GM19455 (cell line): Measurements from ENCODE around the gene SLC25A47.
A peak's percentile ranks its signal among the peaks of the same experiment; 100 is the strongest.

Experiments
- ATAC-seq: cut with Tn5 transposase; IDR thresholded peaks from one replicate; pipeline ENCODE4 v1.9.1; 2021; ENCODE audit not compliant: unreplicated experiment

SLC25A47 gene

DNA sequence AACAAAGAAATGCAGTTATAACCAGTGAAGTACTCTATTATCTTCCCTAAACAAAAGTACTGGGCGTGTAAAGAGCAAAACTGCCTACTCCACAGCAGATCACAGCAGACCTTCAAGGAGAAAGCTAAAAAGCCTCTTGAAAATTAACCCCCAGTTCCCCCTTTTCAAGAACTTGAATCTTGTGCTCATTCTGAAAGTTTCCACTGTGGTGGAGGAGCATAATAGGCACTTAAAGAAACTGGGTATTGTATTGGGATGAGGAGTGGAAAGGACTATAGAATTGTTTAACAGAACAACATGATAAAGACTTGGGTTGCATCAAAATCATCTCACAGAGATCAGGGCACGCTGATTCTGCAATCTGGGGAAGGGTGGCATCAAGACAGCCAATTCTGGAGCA is 51.1 kb downstream of the SLC25A47 start:
- ATAC-seq = no peak

- ATAC-seq = no peak
Observed at GRCh38 chr14:100374876-100375265, 51.7 kb downstream of the SLC25A47 start.

DNA sequence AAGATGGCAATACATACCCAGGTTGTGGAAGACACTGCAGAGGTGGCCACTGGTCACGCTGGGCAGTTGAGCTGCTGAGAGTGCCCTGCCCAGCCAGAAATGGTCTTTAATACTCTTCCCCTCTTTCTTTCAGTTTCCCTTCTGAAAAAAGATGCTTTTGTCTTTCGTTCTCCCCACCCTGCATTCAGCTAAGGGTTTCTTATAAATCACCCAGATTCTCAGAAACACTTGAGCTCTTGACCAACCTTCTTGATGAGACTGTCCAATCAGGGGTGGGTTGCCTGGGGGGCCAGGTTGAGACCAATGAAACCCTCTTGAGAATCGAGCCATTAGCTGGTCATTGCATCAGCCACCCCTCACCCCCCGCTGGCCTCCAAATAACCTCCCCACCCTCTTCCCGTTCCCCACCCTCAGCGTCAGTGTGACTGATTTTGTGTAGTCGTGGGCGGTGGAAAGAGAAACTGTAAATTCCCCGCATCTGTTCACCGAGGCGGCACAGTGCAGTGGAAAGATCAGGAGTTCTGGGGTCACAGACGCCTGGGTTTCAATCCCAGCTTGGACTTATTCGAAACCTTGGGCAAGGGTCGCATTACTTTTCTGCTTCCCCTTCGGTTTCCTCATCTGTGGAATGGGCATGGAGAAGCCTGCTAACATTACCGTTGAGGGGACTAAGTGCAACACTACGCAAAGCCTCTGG is 52.3 kb downstream of the SLC25A47 start:
- peak; percentile 39 for ATAC-seq

GRCh38 chr14:100375963-100376735 is 53.0 kb downstream of the SLC25A47 start, which contains the start of gene WDR25:
Gene WDR25, plus strand, starts transcription at chr14:100376485.
- peak; percentile 80 for ATAC-seq

- ATAC-seq = no peak
Observed at GRCh38 chr14:100376751-100377171, 53.6 kb downstream of the SLC25A47 start.
